Pancreas (tissue), 10 donors: ENCODE measurements around the gene CGB5. TPM values are rescaled to one million over a fixed set of nuclear protein-coding genes. Genes with fewer than 3 reads are reported as not detected.
A peak's percentile ranks its signal among the peaks of the same experiment; 100 is the strongest.
"Not testable (repeated sequence)": the region's sequence is repeated elsewhere in the genome, so short reads cannot be mapped to it uniquely, and the experiment has no call there.

Source experiments
- ATAC-seq, 4 donors: fragments of 200-7000 bp; cut with Tn5 transposase; one replicate each; pipeline versions ENCODE4 v1.8.0 to v1.9.1; 2020; ENCODE audit warnings: mild to moderate bottlenecking in 4 of 4, moderate library complexity in 4 of 4
- DNase-seq, 6 donors: peaks; one replicate each; pipeline ENCODE4 v3.0.0-alpha.2; 2020
- FAIRE-seq: peaks from 2 replicates; lab custom pipeline; 2012; peaks lifted over from hg19 to GRCh38; lab: Jason Lieb, UNC
- H3K27ac ChIP-seq, 4 donors: fragments of 200-600 bp; sonication (generic); 1 replicate in 3 of 4; 2 replicates in 1 of 4; pipeline versions ENCODE4 v1.5.0 to v1.8.0; 2020
- H3K27me3 ChIP-seq, 4 donors: fragments of 200-600 bp; one replicate each; pipeline ENCODE4 v1.8.0; 2021
- H3K36me3 ChIP-seq, 3 donors: fragments of 200-600 bp; sonication (generic) in 1 of 3; one replicate each; pipeline versions ENCODE4 v1.5.0 to v1.8.0; 2020 to 2021
- H3K4me1 ChIP-seq, 3 donors: fragments of 200-600 bp; one replicate each; pipeline ENCODE4 v1.8.0; 2021
- H3K4me3 ChIP-seq, 4 donors: fragments of 200-600 bp; sonication (generic) in 2 of 4; one replicate each; pipeline versions ENCODE4 v1.5.0 to v1.8.0; 2020 to 2021
- H3K9me3 ChIP-seq, 4 donors: fragments of 200-600 bp; one replicate each; pipeline ENCODE4 v1.8.0; 2021
- CTCF ChIP-seq, 4 donors: fragments of 200-600 bp; sonication (generic) in 3 of 4; IDR thresholded peaks; one replicate each; pipeline versions ENCODE4 v1.5.0 to v1.8.0; 2021; ENCODE audit warnings: antibody characterized with exemption in 4 of 4
- WGBS, 2 donors: extraction: QIAGEN DNeasy Blood & Tissue Kit; methylation state at CpG; one replicate each; pipeline ENCODE4 v1.1.7; 2013; 5-methylcytosine and 5-hydroxymethylcytosine counted together
- intact Hi-C, 3 donors: fragments of 100-400 bp; cut with DNase I; formaldehyde crosslinking; loops; one replicate each; pipeline versions ENCODE4 v1.11.1 to v1.14.2; 2022
- polyA plus RNA-seq, 2 donors: library from polyadenylated mRNA; stranded (reverse); fragments of 200-250 nt; gene quantifications; one replicate each; pipeline ENCODE4 v1.2.3, GENCODE V29; 2013
- total RNA-seq, 6 donors: library from RNA; stranded (reverse); fragmentation: NEBNext Ultra II Directional in 4 of 6; extraction: Animal tissue kit (Norgen Biotek cat#: 25700) in 4 of 6; gene quantifications; one replicate each; pipeline versions ENCODE4 v1.2.1 to v1.2.4, GENCODE V29; 2021 to 2023
- donor health status: healthy with polysubstance abuse.
- donor health status: DM: no; HTN: no; CAD: no; lungs with moderate emphysema.
- donor health status: DM: no; HTN: no; CAD: no.
- donor health status: control.
- donor health status: control.
- donor health status: Bipolar disorder and iron deficiency.
- donor health status: DM: yes; HTN: yes; CAD: no.
- donor health status: DM: no; HTN: no; CAD: no.
- donor health status: DM: no; HTN: no; CAD: no.
- donor health status: DM: yes; HTN: yes; CAD: no.

Gene CGB5
- total and polyA plus RNA-seq, 8 donors = not detected

GRCh38 chr19:49031642-49032301 is 11.9 kb upstream of the CGB5 start, which contains the start of gene CGB2:
TSS of gene CGB2 (plus strand) at chr19:49031890. CDS start at chr19:49032096, 206 bp downstream.
- FAIRE-seq, intact Hi-C loops, H3K27ac ChIP-seq, H3K4me3 ChIP-seq, H3K4me1 ChIP-seq, H3K36me3 ChIP-seq, H3K9me3 ChIP-seq, H3K27me3 ChIP-seq: not testable (repeated sequence)
- DNase-seq (peak in 2 of 6 donors; percentile 50 to 59), ATAC-seq (peak in 3 of 4 donors; percentile 50 to 70 (median 53))
- WGBS, 2 donors = 16 to 23% methylated on average over 28 of the region's 28 CpGs
- TF ChIP-seq CTCF (IDR thresholded peaks at IDR 0.05) = peak in 2 of 4 donors; percentile 24 to 25

- H3K9me3 ChIP-seq, ATAC-seq, H3K4me3 ChIP-seq, DNase-seq, FAIRE-seq, H3K27me3 ChIP-seq, H3K36me3 ChIP-seq, intact Hi-C loops, H3K27ac ChIP-seq, H3K4me1 ChIP-seq: not testable (repeated sequence)
- 42 to 58% methylated on average over 15 to 18 of the region's 18 CpGs for WGBS, 2 donors
- TF ChIP-seq CTCF (IDR thresholded peaks at IDR 0.05) = peak in 2 of 4 donors; percentile 13 to 21
These were observed 6.8 kb upstream of the CGB5 start, which contains the start of gene CGB1 for GRCh38 chr19:49036815-49037214. TSS of gene CGB1 (minus strand) at chr19:49036895. CDS start at chr19:49036711, 184 bp downstream.

GRCh38 chr19:49038111-49038510 is 5.5 kb upstream of the CGB5 start:
- whole genome bisulfite sequencing, 2 donors = 73 to 77% methylated on average over 5 to 8 of the region's 8 CpGs
- not testable (repeated sequence) for FAIRE-seq, H3K4me3 ChIP-seq

GRCh38 chr19:49038557-49039276 is 4.9 kb upstream of the CGB5 start:
- FAIRE-seq, H3K27me3 ChIP-seq, ATAC-seq, H3K36me3 ChIP-seq, H3K27ac ChIP-seq, H3K4me1 ChIP-seq, H3K4me3 ChIP-seq, DNase-seq, H3K9me3 ChIP-seq, intact Hi-C loops: not testable (repeated sequence)
- 69 to 73% methylated on average over 26 of the region's 26 CpGs for WGBS, 2 donors

More at GRCh38 chr19:49038111-49038510, 5.5 kb upstream of the CGB5 start:
- intact Hi-C loops, DNase-seq, H3K9me3 ChIP-seq, H3K27ac ChIP-seq, H3K4me1 ChIP-seq, H3K36me3 ChIP-seq, H3K27me3 ChIP-seq, ATAC-seq: not testable (repeated sequence)

- H3K27me3 ChIP-seq, H3K9me3 ChIP-seq, FAIRE-seq, ATAC-seq, H3K4me1 ChIP-seq, H3K27ac ChIP-seq, H3K36me3 ChIP-seq, DNase-seq, H3K4me3 ChIP-seq, intact Hi-C loops: not testable (repeated sequence)
- 40 to 59% methylated on average over 6 to 9 of the region's 9 CpGs for WGBS, 2 donors
These were observed 3.9 kb upstream of the CGB5 start for GRCh38 chr19:49039736-49040135.

- H3K4me1 ChIP-seq = no peaks in the 10 kb centered on the region
- WGBS, 2 donors = 56 to 64% methylated on average over 17 of the region's 17 CpGs
- ATAC-seq = no peak
- no peak for TF ChIP-seq CTCF (IDR thresholded peaks at IDR 0.05)
- intact Hi-C loops = no loop called here
- H3K27ac ChIP-seq = no peak overlapping the region
- H3K9me3 ChIP-seq = no peaks in the 10 kb centered on the region
- FAIRE-seq = no peak
- H3K27me3 ChIP-seq = no peaks in the 10 kb centered on the region
- H3K4me3 ChIP-seq = no peak overlapping the region
- H3K36me3 ChIP-seq = no peaks in the 10 kb centered on the region
- DNase-seq = no peak
These were observed 1.5 kb upstream of the CGB5 start for GRCh38 chr19:49042177-49042576.

- DNase-seq, intact Hi-C loops, ATAC-seq, H3K27ac ChIP-seq, FAIRE-seq, H3K36me3 ChIP-seq, H3K4me3 ChIP-seq, H3K9me3 ChIP-seq, H3K27me3 ChIP-seq, H3K4me1 ChIP-seq: not testable (repeated sequence)
- 58 to 62% methylated on average over 2 of the region's 4 CpGs for WGBS, 2 donors
These were observed 982 bp upstream of the CGB5 start for GRCh38 chr19:49042666-49043065.

GRCh38 chr19:49049011-49049410 is 5.4 kb downstream of the CGB5 start, which contains the start of gene CGB8:
TSS of gene CGB8 (minus strand) at chr19:49049111. CDS start at chr19:49048739, 372 bp downstream.
- H3K4me1 ChIP-seq, intact Hi-C loops, H3K9me3 ChIP-seq, H3K27me3 ChIP-seq, H3K4me3 ChIP-seq, DNase-seq, H3K27ac ChIP-seq, ATAC-seq, H3K36me3 ChIP-seq, FAIRE-seq: not testable (repeated sequence)
- WGBS, 2 donors = 62 to 64% methylated on average over 8 to 10 of the region's 12 CpGs

GRCh38 chr19:49049834-49050233 is 6.2 kb downstream of the CGB5 start:
- H3K4me1 ChIP-seq, H3K27ac ChIP-seq, H3K36me3 ChIP-seq, intact Hi-C loops, DNase-seq, ATAC-seq, H3K9me3 ChIP-seq, H3K27me3 ChIP-seq, H3K4me3 ChIP-seq, FAIRE-seq: not testable (repeated sequence)
- 67 to 74% methylated on average over 2 of the region's 4 CpGs for WGBS, 2 donors
